WTC11 (cell line): ENCODE data around the gene CNTNAP2.

Experiments
- ATF3 ChIP-seq: sonication (generic); formaldehyde crosslinking; conservative IDR thresholded peaks from 2 replicates; pipeline ENCODE4 v1.8.1; 2022; ENCODE audit warnings: mild to moderate bottlenecking, missing genetic modification reagents
- CTCF ChIP-seq: fragments of 200-600 bp; IDR thresholded peaks from 2 replicates; pipeline ENCODE4 v1.8.0; 2022; ENCODE audit warnings: antibody characterized with exemption
- FOXK1 ChIP-seq: sonication (generic); formaldehyde crosslinking; IDR thresholded peaks from 2 replicates; pipeline ENCODE4 v1.8.0; 2022; ENCODE audit warnings: mild to moderate bottlenecking, moderate library complexity, missing genetic modification reagents
- JUN ChIP-seq: sonication (generic); formaldehyde crosslinking; IDR thresholded peaks from 2 replicates; pipeline ENCODE4 v1.8.0; 2023; ENCODE audit warnings: mild to moderate bottlenecking, missing genetic modification reagents
- PRDM15 ChIP-seq: sonication (generic); formaldehyde crosslinking; IDR thresholded peaks from 2 replicates; pipeline ENCODE4 v1.8.0; 2022; ENCODE audit warnings: missing genetic modification reagents
- TEAD4 ChIP-seq: sonication (generic); formaldehyde crosslinking; IDR thresholded peaks from 2 replicates; pipeline ENCODE4 v1.8.0; 2022; ENCODE audit warnings: mild to moderate bottlenecking, missing genetic modification reagents
- USF1 ChIP-seq: sonication (generic); formaldehyde crosslinking; IDR thresholded peaks from 2 replicates; pipeline ENCODE4 v1.8.0; 2022; ENCODE audit warnings: mild to moderate bottlenecking, missing genetic modification reagents

- TF ChIP-seq PRDM15 = no peak
- no peak for TF ChIP-seq ATF3 (CRISPR knock-in tag)
- no peak for TF ChIP-seq FOXK1 (CRISPR knock-in tag)
- no peak for TF ChIP-seq USF1 (CRISPR knock-in tag)
- no peak for TF ChIP-seq CTCF
- no peak for TF ChIP-seq JUN
- TF ChIP-seq TEAD4 = no peak
Observed at GRCh38 chr7:148035950-148036349, 1919.3 kb downstream of the CNTNAP2 start.
